Inflammatory macrophage (primary cell): ENCODE data around the gene CADM2.
"Not testable (repeated sequence)": the region's sequence is repeated elsewhere in the genome, so short reads cannot be mapped to it uniquely, and the experiment has no call there.

Source experiments
- DNase-seq, 2 donors: peaks; one replicate each; pipeline ENCODE4 v3.0.0-alpha.2; 2020 to 2022

Gene CADM2

GRCh38 chr3:85495602-85496001 is 536.8 kb downstream of the CADM2 start:
- no peak for DNase-seq

DNA sequence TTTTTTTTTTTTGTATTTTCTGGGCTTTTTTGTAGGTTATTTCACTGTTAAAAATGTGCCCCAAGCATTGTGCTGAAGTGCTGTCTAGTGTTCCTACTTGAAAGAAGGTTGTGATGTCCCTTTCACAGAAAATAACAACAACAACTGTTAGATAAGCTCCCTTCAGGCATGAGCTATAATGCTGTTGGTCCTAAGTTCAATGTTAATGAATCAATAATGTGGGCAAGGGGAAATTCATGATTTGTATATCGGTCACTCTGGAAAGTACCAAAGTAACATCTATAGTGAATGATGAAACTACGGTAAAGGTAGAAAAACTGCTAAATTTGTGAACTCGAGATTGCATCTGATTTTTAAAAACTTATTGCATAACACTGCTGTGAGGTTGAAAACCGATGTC is 539.4 kb downstream of the CADM2 start:
- DNase-seq: no peak

DNA sequence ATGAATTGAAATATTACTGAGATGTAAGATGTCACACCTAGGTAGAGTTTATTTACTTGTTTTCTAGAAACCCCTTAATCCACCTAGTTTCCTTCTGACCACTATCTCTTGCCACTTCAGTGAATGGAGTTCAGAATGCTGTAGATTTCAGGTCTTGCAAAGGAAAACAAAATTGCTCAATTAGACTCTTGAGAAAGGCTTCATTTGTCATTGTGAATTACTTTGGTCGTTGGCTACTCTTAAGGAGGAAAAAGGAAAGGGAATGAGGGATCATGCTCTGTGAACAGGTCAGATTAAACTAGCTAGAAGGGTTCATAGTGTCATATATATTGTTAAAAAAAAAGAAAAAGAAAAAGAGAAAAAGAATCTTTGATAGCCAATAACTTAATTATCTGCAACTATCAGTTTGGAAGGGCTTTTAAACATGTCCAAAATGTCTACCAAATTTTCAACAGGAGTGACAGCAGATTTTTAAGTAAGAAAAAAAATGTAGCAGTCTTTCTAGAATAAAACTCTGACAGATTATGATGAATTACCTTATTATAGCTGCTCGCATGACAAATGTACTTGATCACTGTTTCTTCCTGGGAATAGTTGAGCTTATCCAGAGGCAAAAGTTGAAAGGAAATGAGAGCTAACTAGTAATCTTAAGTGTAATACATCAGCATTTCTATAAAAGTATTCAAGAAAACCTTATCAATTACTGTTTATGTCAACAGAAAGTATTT is 543.5 kb downstream of the CADM2 start:
- DNase-seq: no peak

DNA sequence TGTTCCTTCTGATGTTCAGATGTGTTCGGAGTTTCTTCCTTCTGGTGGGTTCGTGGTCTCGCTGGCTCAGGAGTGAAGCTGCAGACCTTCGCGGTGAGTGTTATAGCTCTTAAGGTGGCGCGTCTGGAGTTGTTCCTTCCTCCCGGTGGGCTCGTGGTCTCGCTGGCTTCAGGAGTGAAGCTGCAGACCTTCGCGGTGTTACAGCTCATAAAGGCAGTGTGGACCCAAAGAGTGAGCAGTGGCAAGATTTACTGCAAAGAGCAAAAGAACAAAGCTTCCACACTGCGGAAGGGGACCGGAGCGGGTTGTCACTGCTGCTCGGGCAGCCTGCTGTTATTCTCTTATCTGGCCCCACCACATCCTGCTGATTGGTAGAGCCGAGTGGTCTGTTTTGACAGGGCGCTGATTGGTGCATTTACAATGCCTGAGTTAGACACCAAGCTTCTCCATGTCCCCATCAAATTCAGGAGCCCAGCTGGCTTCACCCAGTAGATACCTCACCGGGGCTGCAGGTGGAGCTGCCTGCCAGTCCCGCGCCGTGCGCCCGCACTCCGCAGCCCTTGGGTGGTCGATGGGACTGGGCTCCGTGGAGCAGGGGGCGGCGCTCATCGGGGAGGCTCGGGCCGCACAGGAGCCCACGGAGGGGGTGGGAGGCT is 545.5 kb downstream of the CADM2 start:
- not testable (repeated sequence) for DNase-seq

DNA sequence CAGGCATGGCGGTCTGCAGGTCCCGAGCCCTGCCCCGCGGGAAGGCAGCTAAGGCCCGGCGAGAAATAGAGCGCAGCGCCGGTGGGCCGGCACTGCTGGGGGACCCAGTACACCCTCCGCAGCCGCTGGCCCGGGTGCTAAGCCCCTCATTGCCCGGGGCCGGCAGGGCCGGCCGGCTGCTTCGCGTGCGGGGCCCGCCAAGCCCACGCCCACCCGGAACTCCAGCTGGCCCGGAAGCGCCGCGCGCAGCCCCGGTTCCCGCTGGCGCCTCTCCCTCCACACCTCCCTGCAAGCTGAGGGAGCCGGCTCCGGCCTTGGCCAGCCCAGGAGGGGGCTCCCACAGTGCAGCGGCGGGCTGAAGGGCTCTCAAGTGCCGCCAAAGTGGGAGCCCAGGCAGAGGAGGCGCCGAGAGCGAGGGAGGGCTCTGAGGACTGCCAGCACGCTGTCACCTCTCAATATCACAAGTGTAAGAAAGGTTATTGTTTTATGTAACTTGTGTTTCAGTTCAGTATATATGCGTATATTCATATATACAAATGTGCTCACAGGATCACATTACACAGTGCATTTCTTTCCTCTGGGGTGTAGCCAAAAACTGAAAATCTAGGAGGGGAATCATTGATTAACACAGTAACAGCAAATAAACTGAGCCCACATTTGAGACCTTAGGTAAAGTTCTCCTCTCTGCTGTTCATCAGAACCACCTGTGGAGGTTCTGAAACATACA is 546.2 kb downstream of the CADM2 start:
- DNase-seq: not testable (repeated sequence)

DNA sequence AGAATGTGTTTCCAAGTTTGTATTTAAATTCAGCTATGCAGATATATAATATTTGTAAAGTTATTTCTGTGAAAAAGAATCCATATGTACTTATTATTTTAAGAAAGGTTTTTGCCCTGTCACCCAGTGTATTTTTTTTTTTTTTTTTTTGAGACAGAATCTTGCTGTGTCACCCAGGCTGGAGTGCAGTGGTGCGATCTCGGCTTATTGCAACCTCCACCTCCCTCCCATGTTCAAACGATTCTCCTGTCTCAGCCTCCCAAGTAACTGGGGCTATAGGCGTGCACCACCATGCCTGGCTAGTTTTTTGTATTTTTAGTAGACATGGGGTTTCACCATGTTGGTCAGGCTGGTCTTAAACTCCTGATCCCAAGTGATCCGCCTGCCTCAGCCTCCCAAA is 548.3 kb downstream of the CADM2 start:
- not testable (repeated sequence) for DNase-seq

GRCh38 chr3:85508659-85509058 is 549.9 kb downstream of the CADM2 start:
- DNase-seq: no peak

DNA sequence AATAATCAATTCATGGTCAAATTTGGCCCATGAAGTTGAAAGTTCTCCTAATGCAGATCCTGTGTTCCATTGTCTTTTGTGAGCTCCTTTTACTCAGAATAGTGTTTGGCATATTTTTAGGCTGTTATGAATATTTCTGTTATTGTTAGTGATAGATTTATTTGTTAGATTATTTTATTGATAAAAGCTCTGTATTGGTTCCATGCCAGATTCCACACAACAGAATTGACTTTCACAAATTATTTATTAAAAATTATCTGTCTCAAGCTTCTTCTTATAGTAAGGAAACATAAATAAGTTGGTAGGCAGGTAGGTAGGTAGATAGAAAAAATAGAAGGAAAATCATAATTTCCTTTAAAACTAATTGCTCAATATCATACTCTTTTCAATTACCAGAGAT is 557.4 kb downstream of the CADM2 start:
- no peak for DNase-seq

DNA sequence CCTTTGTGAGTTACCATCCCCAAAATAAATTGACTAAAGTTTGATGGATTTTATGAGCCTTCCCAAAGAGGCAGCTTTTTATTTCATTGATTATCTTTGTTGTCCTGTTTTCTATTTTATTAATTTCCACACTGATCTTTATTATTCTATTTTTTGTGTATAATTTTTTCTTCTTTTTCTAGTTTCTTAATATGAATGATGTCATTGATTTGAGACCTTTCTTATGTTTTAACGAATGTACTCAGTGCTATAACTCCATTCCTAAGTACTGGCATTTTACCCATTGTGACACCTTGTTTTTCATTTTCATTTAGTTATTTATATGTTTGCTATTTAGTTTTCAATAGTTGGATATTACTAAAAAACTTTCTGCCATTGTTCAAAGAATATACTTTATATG is 565.3 kb downstream of the CADM2 start:
- DNase-seq: no peak

DNA sequence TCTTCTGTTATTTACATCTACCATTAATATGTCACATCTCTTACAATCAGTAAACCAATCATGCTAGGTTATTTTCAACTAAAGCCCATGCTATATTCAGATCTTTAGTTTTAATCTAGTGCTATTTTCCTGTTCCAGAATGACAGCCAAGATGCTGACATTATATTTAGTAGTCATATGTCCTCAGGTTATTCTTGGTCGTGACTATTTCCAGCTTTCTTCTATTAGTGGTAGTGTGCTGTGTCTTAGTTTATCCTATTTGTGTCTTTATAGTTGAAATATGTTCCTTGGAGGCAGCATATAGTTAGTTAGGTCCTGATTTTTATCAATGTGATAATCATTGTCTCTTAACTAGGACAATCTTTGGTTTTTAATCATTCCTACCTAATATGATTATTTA is 566.5 kb downstream of the CADM2 start:
- no peak for DNase-seq

- no peak for DNase-seq
Measured at GRCh38 chr3:85533586-85533985, 574.8 kb downstream of the CADM2 start.

DNA sequence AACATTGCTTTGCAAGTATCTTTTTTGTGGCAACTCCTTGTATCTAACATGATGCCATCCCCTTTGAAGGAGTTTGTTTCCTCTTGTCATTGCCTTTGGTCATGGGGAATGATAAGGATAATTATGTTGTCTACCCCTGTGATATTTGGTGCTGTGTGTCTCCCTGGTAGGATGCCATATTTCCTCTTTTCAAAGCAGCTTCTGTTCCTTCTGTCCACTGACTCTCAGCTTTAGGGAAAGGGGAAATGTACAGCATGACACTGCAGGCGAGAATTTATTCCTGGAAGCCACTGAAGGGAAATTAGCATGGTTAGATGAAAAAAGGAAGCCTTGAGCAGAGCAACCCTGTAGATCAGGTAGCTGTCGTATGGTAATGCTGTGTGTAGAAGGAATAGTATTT is 576.7 kb downstream of the CADM2 start:
- peak in 1 of 2 donors; percentile 3 for DNase-seq

DNA sequence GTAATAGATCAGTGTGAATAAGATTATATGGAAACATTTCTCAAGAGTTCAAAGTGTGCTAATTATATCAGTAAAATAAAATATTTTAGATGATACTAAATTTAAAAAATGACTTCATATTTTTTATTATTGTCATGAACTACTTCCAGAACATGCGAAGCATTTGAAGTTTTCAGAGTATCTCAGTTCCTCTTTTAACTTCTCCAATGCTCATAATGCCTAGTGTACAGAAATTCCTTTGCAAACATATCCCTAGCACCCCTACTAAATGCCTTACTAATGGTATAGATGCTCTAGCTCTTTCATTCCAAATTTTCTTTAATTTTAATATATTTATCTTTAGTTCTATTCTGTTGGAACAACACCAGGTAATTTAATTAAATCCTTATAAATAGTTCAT is 580.4 kb downstream of the CADM2 start:
- no peak for DNase-seq

DNA sequence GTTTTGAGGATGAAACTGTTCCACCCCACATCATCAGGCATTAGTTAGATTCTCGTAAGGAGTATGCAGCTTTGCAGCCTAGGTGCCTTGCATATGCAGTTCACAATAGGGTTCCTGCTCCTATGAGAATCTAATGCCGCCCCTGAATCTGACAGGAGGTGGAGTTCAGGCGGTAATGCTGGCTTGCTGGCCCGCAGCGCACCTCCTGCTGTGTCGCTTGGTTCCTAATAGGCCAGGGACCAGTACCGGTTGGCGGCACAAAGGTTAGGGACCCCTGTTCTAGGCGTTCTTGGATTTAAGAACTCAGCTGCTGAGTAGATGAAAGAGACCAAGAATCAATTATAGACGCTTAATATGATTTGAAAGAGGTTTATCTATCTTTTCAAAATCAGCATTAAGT is 595.4 kb downstream of the CADM2 start:
- DNase-seq: no peak

DNA sequence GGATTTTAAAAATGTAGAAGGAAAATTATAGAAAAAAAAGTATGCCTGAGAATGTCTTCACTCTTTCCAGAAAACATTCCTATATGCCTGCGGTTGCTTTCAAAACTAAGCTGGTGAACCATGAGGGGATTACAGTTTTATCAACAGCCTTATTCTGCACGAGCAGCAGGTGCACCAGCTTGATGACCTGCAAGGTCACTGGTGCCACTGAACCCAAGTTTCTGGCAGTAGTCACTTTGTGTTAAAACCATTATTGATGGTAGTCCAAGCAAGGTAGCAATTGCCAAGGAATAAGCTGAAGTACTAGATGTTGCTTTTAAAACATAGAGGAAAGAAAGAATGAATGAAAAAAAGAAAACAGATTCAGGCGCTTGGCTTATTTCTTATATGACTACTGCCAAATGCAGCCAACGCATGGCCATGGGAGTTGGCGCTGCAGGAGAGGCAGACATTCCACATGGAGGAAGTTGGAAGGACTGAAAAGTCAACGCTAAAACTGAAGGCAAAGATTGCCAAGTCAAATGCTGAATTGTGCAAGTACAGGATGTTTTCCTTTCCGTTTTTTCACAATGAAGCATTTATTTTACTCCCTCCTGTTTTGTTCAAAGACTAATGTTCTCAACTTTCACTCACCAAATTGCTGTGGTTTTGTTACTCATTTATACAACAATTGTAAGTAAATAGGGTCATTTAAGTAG is 601.4 kb downstream of the CADM2 start:
- no peak for DNase-seq

DNA sequence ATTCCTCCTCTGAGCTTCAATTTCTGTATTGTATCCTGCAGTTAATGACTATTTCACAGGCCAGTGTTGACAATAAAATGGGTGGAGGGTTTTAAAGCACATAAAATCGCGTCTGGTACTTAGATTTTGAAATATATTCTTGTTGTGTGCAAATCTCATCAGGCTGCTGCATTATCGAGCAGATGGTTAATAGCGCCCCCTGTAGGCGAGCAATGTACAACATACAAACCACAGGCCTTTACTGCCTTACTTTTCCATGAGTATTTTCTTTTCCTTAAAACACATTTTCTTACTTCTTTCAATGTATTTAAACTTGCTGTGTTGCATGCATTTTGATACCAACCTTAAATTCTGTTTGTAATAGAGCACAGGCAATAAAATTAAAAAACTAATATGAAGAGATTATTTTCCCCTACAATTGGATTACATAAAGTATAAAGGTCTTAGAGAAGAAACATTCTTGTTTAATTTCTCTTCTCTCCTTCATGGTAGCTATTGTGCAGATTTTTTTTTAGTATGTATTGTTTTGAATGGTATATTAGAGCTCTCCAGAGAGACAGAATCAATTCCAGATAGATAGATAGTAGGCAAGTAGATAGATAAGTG is 608.4 kb downstream of the CADM2 start:
- peak; percentile 4 to 61 for DNase-seq

DNA sequence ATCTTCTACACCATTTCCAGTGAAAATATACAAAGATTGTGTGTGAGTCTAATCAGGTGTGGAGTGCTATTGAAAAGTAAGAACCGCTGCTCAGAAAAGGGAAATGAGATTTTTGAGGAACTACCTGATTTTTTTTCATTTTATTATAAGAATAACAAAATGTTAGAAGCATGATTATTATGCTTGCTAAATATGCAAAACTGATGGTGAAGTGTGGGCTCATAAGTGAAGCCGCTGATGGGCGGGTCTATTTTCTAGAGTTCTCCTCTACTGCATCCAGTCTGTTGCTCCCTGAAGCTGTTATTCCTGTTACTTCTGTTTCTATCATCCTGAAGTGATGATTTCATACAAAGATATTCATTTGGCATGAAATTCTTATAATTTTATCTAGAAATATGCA is 612.0 kb downstream of the CADM2 start:
- no peak for DNase-seq

- peak in 1 of 2 donors; percentile 6 for DNase-seq
Measured at GRCh38 chr3:85571835-85572234, 613.0 kb downstream of the CADM2 start.

DNA sequence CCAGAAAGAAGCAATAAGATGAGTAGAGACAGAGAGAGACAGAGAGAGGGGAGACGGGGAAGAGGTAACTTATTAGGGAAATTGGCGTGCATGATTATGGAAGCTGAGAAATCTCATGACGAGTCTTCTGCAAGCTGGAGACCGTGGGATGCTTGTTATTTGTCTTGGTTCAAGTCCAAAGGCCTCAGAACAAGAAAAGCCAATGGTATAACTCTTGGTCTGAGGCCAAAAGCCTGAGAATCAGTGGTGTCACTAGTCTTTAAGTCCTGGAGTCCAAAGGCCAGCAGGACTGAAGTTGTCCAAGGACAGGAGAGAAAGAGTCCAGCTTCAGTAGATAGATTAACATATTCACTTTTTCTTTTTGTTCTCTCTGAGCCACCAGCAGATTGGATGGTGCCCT is 613.6 kb downstream of the CADM2 start:
- no peak for DNase-seq

DNA sequence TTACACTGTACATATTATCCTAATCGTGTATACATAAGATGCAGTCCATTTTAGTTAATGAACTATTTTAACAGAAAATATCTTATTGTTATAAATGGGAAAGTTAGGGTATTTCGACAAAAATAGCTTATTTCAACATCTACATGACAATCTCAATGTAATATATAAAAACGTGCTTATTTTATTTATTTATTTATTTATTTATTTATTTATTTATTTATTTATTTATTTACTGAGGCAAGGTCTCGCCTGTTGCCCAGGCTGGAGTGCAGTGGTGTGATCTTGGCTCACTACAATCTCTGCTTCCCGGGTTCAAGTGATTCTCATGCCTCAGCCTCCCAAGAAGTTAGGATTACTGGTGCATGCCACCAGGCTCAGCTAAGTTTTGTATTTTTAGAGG is 614.2 kb downstream of the CADM2 start:
- DNase-seq: no peak

DNA sequence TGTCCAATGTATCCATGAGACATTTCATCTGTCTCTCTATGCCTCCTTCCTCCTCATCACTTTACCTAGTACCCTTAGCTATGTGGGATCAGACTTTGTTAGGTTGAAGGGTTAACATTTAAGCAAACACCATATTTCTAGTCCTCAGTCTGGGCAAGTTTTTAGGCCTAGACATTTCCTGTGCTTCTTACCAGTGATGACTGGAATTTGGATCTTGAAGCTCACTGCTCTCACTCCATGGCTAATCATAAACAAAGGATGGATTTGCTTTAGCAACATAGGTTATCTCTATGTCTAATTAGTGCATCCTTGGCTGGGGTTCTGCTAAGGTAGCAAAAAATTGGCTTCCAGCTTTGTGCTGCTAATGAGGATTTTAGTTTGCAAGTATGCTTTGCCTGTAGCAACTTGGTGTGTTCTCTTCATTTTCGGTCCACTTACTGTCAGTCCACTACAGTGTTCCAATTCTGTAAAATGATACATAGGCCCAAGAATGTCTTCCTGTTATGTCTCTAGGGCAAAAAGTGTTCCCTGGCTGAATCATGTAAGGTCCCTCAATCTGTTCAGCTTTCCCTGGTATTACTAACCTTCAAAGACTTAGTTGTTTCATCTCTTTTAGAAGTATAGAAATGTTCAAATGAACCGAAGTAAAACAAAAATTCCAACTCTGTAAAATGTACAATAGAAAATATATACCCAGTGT is 615.4 kb downstream of the CADM2 start:
- no peak for DNase-seq

- peak; percentile 31 to 66 for DNase-seq
Measured at GRCh38 chr3:85576091-85576690, 617.4 kb downstream of the CADM2 start.
